NCI-H1694 (cell line): ENCODE results near the gene NIM1K.
A peak's percentile ranks its signal among the peaks of the same experiment; 100 is the strongest.
"Not testable (repeated sequence)": the region's sequence is repeated elsewhere in the genome, so short reads cannot be mapped to it uniquely, and the experiment has no call there.

Source experiments
- DNase-seq: peaks from one replicate; lab custom pipeline; 2025; lab: John Stamatoyannopoulos, UW

Gene NIM1K

GRCh38 chr5:43230707-43231106 is 38.7 kb downstream of the NIM1K start:
- no peak for DNase-seq

GRCh38 chr5:43231977-43232376 is 40.0 kb downstream of the NIM1K start:
- peak; percentile 23 for DNase-seq

GRCh38 chr5:43232943-43233833 is 41.2 kb downstream of the NIM1K start:
- DNase-seq: no peak

GRCh38 chr5:43233946-43234345 is 41.9 kb downstream of the NIM1K start:
- no peak for DNase-seq

- no peak for DNase-seq
Observed at GRCh38 chr5:43236653-43237355, 44.8 kb downstream of the NIM1K start.

- no peak for DNase-seq
Observed at GRCh38 chr5:43242196-43242595, 50.2 kb downstream of the NIM1K start.

GRCh38 chr5:43243270-43243669 is 51.2 kb downstream of the NIM1K start:
- DNase-seq: no peak

- DNase-seq: no peak
Observed at GRCh38 chr5:43244823-43245565, 53.0 kb downstream of the NIM1K start.

- no peak for DNase-seq
Observed at GRCh38 chr5:43245724-43246385, 53.8 kb downstream of the NIM1K start.

- no peak for DNase-seq
Observed at GRCh38 chr5:43251754-43252153, 59.7 kb downstream of the NIM1K start.

- DNase-seq: no peak
Observed at GRCh38 chr5:43255704-43256103, 63.7 kb downstream of the NIM1K start.

- no peak for DNase-seq
Observed at GRCh38 chr5:43256261-43256966, 64.4 kb downstream of the NIM1K start.

GRCh38 chr5:43258116-43258515 is 66.1 kb downstream of the NIM1K start:
- no peak for DNase-seq

- DNase-seq: not testable (repeated sequence)
Observed at GRCh38 chr5:43262269-43262668, 70.2 kb downstream of the NIM1K start.

GRCh38 chr5:43268188-43268820 is 76.3 kb downstream of the NIM1K start:
- DNase-seq: no peak

- DNase-seq: no peak
Observed at GRCh38 chr5:43270645-43271044, 78.6 kb downstream of the NIM1K start.

GRCh38 chr5:43273552-43273951 is 81.5 kb downstream of the NIM1K start:
- no peak for DNase-seq

- no peak for DNase-seq
Observed at GRCh38 chr5:43274435-43275114, 82.5 kb downstream of the NIM1K start.

- no peak for DNase-seq
Observed at GRCh38 chr5:43275391-43275790, 83.4 kb downstream of the NIM1K start.

GRCh38 chr5:43279548-43280274 is 87.7 kb downstream of the NIM1K start:
- DNase-seq: no peak
